CD4-positive, alpha-beta T cell (primary cell): Measurements from ENCODE around the gene SUMO2. TPM values are rescaled to one million over a fixed set of nuclear protein-coding genes. Genes with fewer than 3 reads are reported as not detected.

Source experiments
- ATAC-seq: fragments of 200-7000 bp; cut with Tn5 transposase; one replicate; pipeline ENCODE4 v1.10.0; 2022; ENCODE audit warnings: mild to moderate bottlenecking; ENCODE audit not compliant: poor library complexity
- CTCF ChIA-PET: fragments of 350-600 bp; sonication (Branson Sonifier 250); formaldehyde crosslinking; loops from one replicate; lab custom pipeline; 2021; ENCODE audit warnings: antibody characterized with exemption, inconsistent platforms; lab: Charles Lee
- POLR2A ChIA-PET: fragments of 350-600 bp; sonication (Branson Sonifier 250); formaldehyde crosslinking; loops from one replicate; lab custom pipeline; 2021; ENCODE audit warnings: antibody characterized with exemption, inconsistent platforms; lab: Charles Lee
- DNase-seq, 14 experiments: peaks; one replicate each; pipeline ENCODE4 v3.0.0-alpha.2; 2013 to 2020; ENCODE audit warnings: mixed read lengths in 2 of 14
- H3K27ac ChIP-seq, 2 donors: one replicate each; pipeline versions ENCODE4 v1.5.1 to v1.7.0; 2013; ENCODE audit warnings: low read length in 2 of 2, low read depth in 1 of 2, mild to moderate bottlenecking in 1 of 2
- H3K27me3 ChIP-seq, 2 experiments: 1 replicate in 1 of 2; 2 replicates in 1 of 2; pipeline versions ENCODE4 v1.6.1 to v1.7.0; 2013; ENCODE audit warnings: low read length in 2 of 2, control low read depth in 1 of 2, mild to moderate bottlenecking in 1 of 2, moderate library complexity in 1 of 2; ENCODE audit not compliant: insufficient read depth in 2 of 2, control insufficient read depth in 1 of 2
- H3K36me3 ChIP-seq: one replicate; pipeline ENCODE4 v1.6.1; 2013; ENCODE audit warnings: low read length, control low read depth; ENCODE audit not compliant: insufficient read depth
- H3K4me1 ChIP-seq: one replicate; pipeline ENCODE4 v1.6.1; 2013; ENCODE audit warnings: low read length, control low read depth; ENCODE audit not compliant: insufficient read depth
- H3K4me3 ChIP-seq: one replicate; pipeline ENCODE4 v1.5.1; 2013; ENCODE audit warnings: mild to moderate bottlenecking, low read length, moderate library complexity
- H3K9me3 ChIP-seq, 2 experiments: 1 replicate in 1 of 2; 2 replicates in 1 of 2; pipeline versions ENCODE4 v1.6.1 to v1.7.0; 2013; ENCODE audit warnings: low read length in 2 of 2, mild to moderate bottlenecking in 2 of 2, control low read depth in 1 of 2, moderate library complexity in 1 of 2; ENCODE audit not compliant: control insufficient read depth in 1 of 2, insufficient read depth in 1 of 2
- H3K27ac Mint-ChIP-seq: one replicate; pipeline ENCODE4 v1.8.0; 2020; ENCODE audit warnings: mixed read lengths
- H3K27me3 Mint-ChIP-seq: one replicate; pipeline ENCODE4 v1.8.0; 2021; ENCODE audit warnings: mixed read lengths
- H3K36me3 Mint-ChIP-seq: one replicate; pipeline ENCODE4 v1.8.0; 2021; ENCODE audit warnings: low read depth, mixed read lengths
- H3K4me1 Mint-ChIP-seq: one replicate; pipeline ENCODE4 v1.8.0; 2021; ENCODE audit warnings: low read depth, mixed read lengths
- H3K4me3 Mint-ChIP-seq: one replicate; pipeline ENCODE4 v1.8.0; 2020; ENCODE audit warnings: mild to moderate bottlenecking, mixed read lengths
- H3K9me3 Mint-ChIP-seq: one replicate; pipeline ENCODE4 v1.8.0; 2020; ENCODE audit warnings: mixed read lengths
- CTCF ChIP-seq: fragments of 200-600 bp; IDR thresholded peaks from one replicate; pipeline ENCODE4 v1.8.0; 2022; ENCODE audit warnings: antibody characterized with exemption, mild to moderate bottlenecking
- intact Hi-C, 2 experiments: fragments of 100-400 bp; cut with DNase I in 1 of 2; cut with micrococcal nuclease in 1 of 2; formaldehyde crosslinking; loops; one replicate each; pipeline versions ENCODE4 v1.15.1 to v1.9.0; 2023 to 2025; cut with DNase I, micrococcal nuclease
- total RNA-seq, 174 experiments: library from RNA in 2 of 174; stranded (reverse) in 2 of 174; gene quantifications; one replicate each; pipeline ENCODE4 v1.2.3 and lab custom pipeline; 2021 to 2026

SUMO2 gene
- total RNA-seq, 2 experiments from 2014 or later: 207 to 228 TPM

- intact Hi-C loops: loop anchor here in 1 of 2 experiments (2.0 kb wide), 2 partner anchors 23 to 55 kb away; partner anchors contain the start of genes GGA3, MRPS7 and SUMO2
- POLR2A ChIA-PET: interaction anchor here (0.6 to 2.6 kb wide), 12 partner anchors 15 to 244 kb away, joined by 3 to 12 read pairs (median 4); partner anchors contain the start of genes ARMC7, ATP5PD, GGA3 and GRB2
Measured at GRCh38 chr17:75205793-75206163, 23.0 kb upstream of the SUMO2 start.

DNA sequence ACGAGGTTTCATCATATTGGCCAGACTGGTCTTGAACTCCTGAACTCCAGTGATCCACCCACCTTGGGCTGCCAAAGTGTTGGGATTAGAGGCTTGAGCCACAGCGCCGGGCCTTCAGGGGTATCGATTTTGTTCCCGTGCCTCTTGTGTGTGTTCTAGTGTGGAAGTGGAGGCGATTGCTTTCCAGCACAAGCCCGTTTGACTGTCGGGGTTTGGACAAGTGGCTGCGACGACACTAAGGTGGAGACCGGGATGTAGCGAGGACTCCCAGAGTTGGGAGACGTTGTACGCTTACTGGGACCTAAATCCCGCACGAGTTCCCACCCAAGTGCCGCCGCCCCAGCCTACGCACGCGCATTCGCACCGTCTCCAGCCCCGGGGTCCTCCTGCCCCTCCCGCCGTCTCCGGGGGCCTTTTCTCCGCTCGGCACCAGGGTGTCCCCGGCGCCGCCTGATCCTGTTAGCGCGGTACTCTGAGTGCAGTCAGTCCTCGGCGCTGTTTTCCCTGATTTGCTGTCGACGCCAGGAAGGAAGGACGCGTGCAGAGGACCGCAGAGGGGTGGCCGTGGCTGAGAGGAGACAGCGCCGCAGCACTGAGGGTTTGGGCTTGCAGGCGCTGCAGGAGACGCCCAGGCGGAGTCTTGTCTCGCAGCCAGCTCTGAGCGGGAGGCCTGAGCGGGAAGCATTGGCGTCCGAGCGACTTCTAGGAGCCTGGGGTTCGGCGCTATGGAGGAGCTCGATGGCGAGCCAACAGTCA, 22.5 kb upstream of the SUMO2 start, which contains the start of gene NUP85:
TSS of gene NUP85 (plus strand) at position 643 of the 756 bp plus-strand sequence. CDS start at position 726, 83 bp downstream.
- no peaks in the 10 kb centered on the region for H3K27me3 ChIP-seq
- ChIA-PET POLR2A (interaction anchor here (0.6 to 2.6 kb wide), 14 partner anchors 16 to 243 kb away, joined by 3 to 12 read pairs (median 4); partner anchors contain the start of genes ARMC7, ATP5PD, GGA3 and GRB2), CTCF (interaction anchor here (1.0 to 2.6 kb wide), 4 partner anchors 66 to 207 kb away, joined by 3 to 8 read pairs (median 4); partner anchors contain the start of gene MIF4GD)
- TF ChIP-seq CTCF: no peak
- Mint-ChIP-seq H3K27me3 (no peaks in the 10 kb centered on the region), H3K9me3 (no peaks in the 10 kb centered on the region), H3K4me1 (peaks cover 27% of the 10 kb centered on the region), H3K4me3 (peak within 1 kb of the TSS; percentile 96), H3K27ac (peak within 1 kb of the TSS; percentile 95), H3K36me3 (peaks cover 31% of the 10 kb centered on the region)
- peak; percentile 87 to 95 (median 90) for DNase-seq
- peak within 1 kb of the TSS; percentile 95 for H3K4me3 ChIP-seq
- intact Hi-C loops: loop anchor here in 1 of 2 experiments (2.0 kb wide), 1 partner anchor 22 kb away; the partner anchor contains the start of gene SUMO2
- H3K9me3 ChIP-seq: no peaks in the 10 kb centered on the region
- peak; percentile 89 for ATAC-seq
- peak within 1 kb of the TSS; percentile 91 to 94 for H3K27ac ChIP-seq
- peaks cover 28% of the 10 kb centered on the region for H3K4me1 ChIP-seq
- H3K36me3 ChIP-seq: peaks cover 16% of the 10 kb centered on the region

More at GRCh38 chr17:75205793-75206163, 23.0 kb upstream of the SUMO2 start:
- CTCF ChIA-PET: interaction anchor here (1.0 to 2.6 kb wide), 5 partner anchors 34 to 207 kb away, joined by 3 to 8 read pairs (median 4); partner anchors contain the start of gene MIF4GD
- Mint-ChIP-seq H3K27ac (peak overlapping the region; percentile 95), H3K4me1 (peaks cover 27% of the 10 kb centered on the region), H3K9me3 (no peaks in the 10 kb centered on the region), H3K36me3 (peaks cover 36% of the 10 kb centered on the region), H3K27me3 (no peaks in the 10 kb centered on the region), H3K4me3 (peak overlapping the region; percentile 96)
- H3K4me1 ChIP-seq: peaks cover 28% of the 10 kb centered on the region
- no peak for DNase-seq
- peak overlapping the region; percentile 95 for H3K4me3 ChIP-seq
- no peaks in the 10 kb centered on the region for H3K9me3 ChIP-seq
- no peak for ATAC-seq
- no peaks in the 10 kb centered on the region for H3K27me3 ChIP-seq
- peaks cover 19% of the 10 kb centered on the region for H3K36me3 ChIP-seq
- TF ChIP-seq CTCF: no peak
- peak overlapping the region; percentile 91 to 94 for H3K27ac ChIP-seq

DNA sequence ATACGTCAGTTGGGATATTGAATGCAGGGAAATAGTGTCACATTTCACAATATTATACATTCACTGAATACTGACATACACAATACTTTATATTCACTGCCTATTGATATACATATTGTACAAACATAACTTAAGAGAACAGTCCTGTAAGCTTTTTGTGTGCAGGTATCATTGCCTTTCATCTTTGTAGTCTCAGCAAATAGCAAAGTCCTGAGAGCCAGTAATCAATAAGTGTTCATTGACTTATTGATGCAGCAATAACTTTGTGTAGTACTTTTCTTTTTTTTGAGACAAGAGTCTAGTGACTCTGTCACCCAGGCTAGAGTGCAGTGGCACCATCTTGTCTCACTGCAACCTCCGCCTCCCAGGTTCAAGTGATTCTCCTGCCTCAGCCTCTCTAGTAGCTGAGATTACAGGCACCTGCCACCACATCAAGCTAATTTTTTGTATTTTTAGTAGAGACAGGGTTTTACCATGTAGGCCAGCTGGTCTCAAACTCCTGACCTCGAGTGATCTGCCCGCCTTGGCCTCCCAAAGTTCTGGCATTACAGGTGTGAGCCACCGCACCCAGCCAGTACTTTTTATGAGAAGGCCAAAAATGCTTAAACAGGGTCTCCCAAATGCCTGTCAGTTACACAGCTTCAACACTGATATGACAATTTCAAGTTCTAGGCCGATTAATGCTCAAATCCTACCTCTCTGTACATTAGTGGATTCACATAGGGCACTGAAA, 17.3 kb upstream of the SUMO2 start:
- DNase-seq (no peak), ATAC-seq (no peak)
- Mint-ChIP-seq H3K4me3 (no peak overlapping the region), H3K27me3 (no peaks in the 10 kb centered on the region), H3K36me3 (no peaks in the 10 kb centered on the region), H3K9me3 (no peaks in the 10 kb centered on the region), H3K4me1 (peaks cover 7% of the 10 kb centered on the region), H3K27ac (no peak overlapping the region)
- Histone ChIP-seq H3K27me3 (no peaks in the 10 kb centered on the region), H3K4me1 (peaks cover 8% of the 10 kb centered on the region), H3K36me3 (no peaks in the 10 kb centered on the region), H3K27ac (no peak overlapping the region), H3K9me3 (no peaks in the 10 kb centered on the region), H3K4me3 (no peak overlapping the region)
- intact Hi-C loops: loop anchor here (2.0 to 5.0 kb wide), 3 partner anchors 29 to 139 kb away; no protein-coding TSS in a partner anchor
- no peak for TF ChIP-seq CTCF
- POLR2A ChIA-PET: interaction anchor here (1.6 kb wide), 1 partner anchor 86 kb away, joined by 4 read pairs; no protein-coding TSS in a partner anchor
- CTCF ChIA-PET: interaction anchor here (0.6 to 7.6 kb wide), 5 partner anchors 9 to 87 kb away, joined by 3 to 102 read pairs (median 3); partner anchors contain the start of gene ARMC7
